Panc1 (cell line): ENCODE data around the gene UBE2L6. TPM values are rescaled to one million over a fixed set of nuclear protein-coding genes. Genes with fewer than 3 reads are reported as not detected.

Experiments
- ATAC-seq: fragments of 200-7000 bp; cut with Tn5 transposase; 2 replicates; pipeline ENCODE4 v1.9.1; 2020; ENCODE audit warnings: mild to moderate bottlenecking, moderate library complexity
- BruUV-seq: library from RNA; stranded (reverse); fragments of 400-500 nt; replicated peaks from 2 replicates; lab custom pipeline; 2021; lab: Mats Ljungman, UMichigan
- CTCF ChIA-PET: fragments of 300-600 bp; sonication (Branson Sonifier 250); formaldehyde crosslinking; loops from one replicate; lab custom pipeline; 2022; ENCODE audit warnings: antibody characterized with exemption; lab: Charles Lee
- POLR2A ChIA-PET: fragments of 300-600 bp; sonication (Branson Sonifier 250); formaldehyde crosslinking; loops from one replicate; lab custom pipeline; 2022; ENCODE audit warnings: antibody characterized with exemption; lab: Charles Lee
- DNase-seq: peaks from one replicate; pipeline ENCODE4 v3.0.0-alpha.2; 2010; ENCODE audit warnings: low read depth, low spot score
- H3K27ac ChIP-seq: 2 replicates; pipeline ENCODE4 v1.5.1; 2011; ENCODE audit warnings: mild to moderate bottlenecking, low read length, inconsistent platforms
- H3K27me3 ChIP-seq: fragments of 200-500 bp; sonication (Bioruptor generic); 2 replicates; pipeline ENCODE4 v1.6.0; 2014; ENCODE audit warnings: low read length, inconsistent platforms; ENCODE audit not compliant: control insufficient read depth, insufficient read depth
- H3K36me3 ChIP-seq: fragments of 200-500 bp; sonication (Bioruptor generic); 2 replicates; pipeline ENCODE4 v1.5.1; 2014; ENCODE audit warnings: inconsistent platforms, mild to moderate bottlenecking, low read length, moderate library complexity; ENCODE audit not compliant: control insufficient read depth, insufficient read depth
- H3K4me1 ChIP-seq: 2 replicates; pipeline ENCODE4 v1.5.1; 2011; ENCODE audit warnings: inconsistent platforms, mild to moderate bottlenecking, low read length, moderate library complexity; ENCODE audit not compliant: control insufficient read depth, insufficient read depth
- H3K4me3 ChIP-seq, 2 experiments: 2 replicates each; pipeline ENCODE4 v1.5.1; 2011 to 2012; ENCODE audit warnings: low read depth in 2 of 2, low read length in 2 of 2, mild to moderate bottlenecking in 2 of 2, inconsistent platforms in 1 of 2, moderate library complexity in 1 of 2
- H3K9me3 ChIP-seq: fragments of 200-500 bp; sonication (Bioruptor generic); 2 replicates; pipeline ENCODE4 v1.5.1; 2014; ENCODE audit warnings: low read depth, mild to moderate bottlenecking, inconsistent platforms, low read length, moderate library complexity; ENCODE audit not compliant: control insufficient read depth, insufficient read depth
- POLR2AphosphoS5 ChIP-seq: IDR thresholded peaks from 2 replicates; pipeline ENCODE4 v1.6.1; 2012; ENCODE audit warnings: mild to moderate bottlenecking, low read depth, low read length, moderate library complexity
- SIN3A ChIP-seq: IDR thresholded peaks from 2 replicates; pipeline ENCODE4 v1.6.1; 2012; ENCODE audit warnings: low read depth, mild to moderate bottlenecking, low read length, moderate library complexity, borderline replicate concordance; ENCODE audit not compliant: insufficient read depth
- TCF7L2 ChIP-seq: IDR thresholded peaks from 2 replicates; pipeline ENCODE4 v1.6.1; 2011; ENCODE audit warnings: mild to moderate bottlenecking, low read depth, low read length, inconsistent platforms
- in situ Hi-C: cut with HindIII; loops from 2 replicates; pipeline ENCODE4 v1.10.0; 2016; ENCODE audit warnings: low sequenced_read_pairs, low pct_unique_long_range_greater_than_20kb
- intact Hi-C: fragments of 100-400 bp; cut with micrococcal nuclease; formaldehyde crosslinking; loops from one replicate; pipeline ENCODE4 v1.10.0; 2022; ENCODE audit not compliant: unreplicated experiment
- total RNA-seq: library from RNA; stranded (reverse); gene quantifications from one replicate; pipeline ENCODE4 v1.2.1, GENCODE V29; 2021; ENCODE audit not compliant: unreplicated experiment
- TF ChIP-seq, protein P1 (sequence below): fragments of 450-650 bp; IDR thresholded peaks from 2 replicates; pipeline ENCODE4 v1.5.1; 2017; ENCODE audit warnings: mild to moderate bottlenecking
- TF ChIP-seq, protein P2 (sequence below), 2 experiments: IDR thresholded peaks; 2 replicates each; pipeline ENCODE4 v1.6.1; 2011 to 2012; ENCODE audit warnings: low read depth in 2 of 2, control low read depth in 1 of 2, low read length in 1 of 2, mild to moderate bottlenecking in 1 of 2, moderate library complexity in 1 of 2; ENCODE audit not compliant: insufficient read depth in 1 of 2

The UBE2L6 gene
- total RNA-seq, 1 experiment from 2014 or later, result 19.1 TPM

- Histone ChIP-seq H3K36me3 (no peaks in the 10 kb centered on the region), H3K27ac (no peak overlapping the region), H3K27me3 (no peaks in the 10 kb centered on the region), H3K4me3 (no peak overlapping the region), H3K4me1 (no peaks in the 10 kb centered on the region), H3K9me3 (no peaks in the 10 kb centered on the region)
- DNase-seq (no peak), ATAC-seq (no peak)
- POLR2A ChIA-PET, result no interaction called here
- TF ChIP-seq POLR2AphosphoS5 (no peak), SIN3A (no peak), TCF7L2 (no peak)
- TF ChIP-seq, protein P1, sequence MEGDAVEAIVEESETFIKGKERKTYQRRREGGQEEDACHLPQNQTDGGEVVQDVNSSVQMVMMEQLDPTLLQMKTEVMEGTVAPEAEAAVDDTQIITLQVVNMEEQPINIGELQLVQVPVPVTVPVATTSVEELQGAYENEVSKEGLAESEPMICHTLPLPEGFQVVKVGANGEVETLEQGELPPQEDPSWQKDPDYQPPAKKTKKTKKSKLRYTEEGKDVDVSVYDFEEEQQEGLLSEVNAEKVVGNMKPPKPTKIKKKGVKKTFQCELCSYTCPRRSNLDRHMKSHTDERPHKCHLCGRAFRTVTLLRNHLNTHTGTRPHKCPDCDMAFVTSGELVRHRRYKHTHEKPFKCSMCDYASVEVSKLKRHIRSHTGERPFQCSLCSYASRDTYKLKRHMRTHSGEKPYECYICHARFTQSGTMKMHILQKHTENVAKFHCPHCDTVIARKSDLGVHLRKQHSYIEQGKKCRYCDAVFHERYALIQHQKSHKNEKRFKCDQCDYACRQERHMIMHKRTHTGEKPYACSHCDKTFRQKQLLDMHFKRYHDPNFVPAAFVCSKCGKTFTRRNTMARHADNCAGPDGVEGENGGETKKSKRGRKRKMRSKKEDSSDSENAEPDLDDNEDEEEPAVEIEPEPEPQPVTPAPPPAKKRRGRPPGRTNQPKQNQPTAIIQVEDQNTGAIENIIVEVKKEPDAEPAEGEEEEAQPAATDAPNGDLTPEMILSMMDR, result no peak
- TF ChIP-seq, protein P2, sequence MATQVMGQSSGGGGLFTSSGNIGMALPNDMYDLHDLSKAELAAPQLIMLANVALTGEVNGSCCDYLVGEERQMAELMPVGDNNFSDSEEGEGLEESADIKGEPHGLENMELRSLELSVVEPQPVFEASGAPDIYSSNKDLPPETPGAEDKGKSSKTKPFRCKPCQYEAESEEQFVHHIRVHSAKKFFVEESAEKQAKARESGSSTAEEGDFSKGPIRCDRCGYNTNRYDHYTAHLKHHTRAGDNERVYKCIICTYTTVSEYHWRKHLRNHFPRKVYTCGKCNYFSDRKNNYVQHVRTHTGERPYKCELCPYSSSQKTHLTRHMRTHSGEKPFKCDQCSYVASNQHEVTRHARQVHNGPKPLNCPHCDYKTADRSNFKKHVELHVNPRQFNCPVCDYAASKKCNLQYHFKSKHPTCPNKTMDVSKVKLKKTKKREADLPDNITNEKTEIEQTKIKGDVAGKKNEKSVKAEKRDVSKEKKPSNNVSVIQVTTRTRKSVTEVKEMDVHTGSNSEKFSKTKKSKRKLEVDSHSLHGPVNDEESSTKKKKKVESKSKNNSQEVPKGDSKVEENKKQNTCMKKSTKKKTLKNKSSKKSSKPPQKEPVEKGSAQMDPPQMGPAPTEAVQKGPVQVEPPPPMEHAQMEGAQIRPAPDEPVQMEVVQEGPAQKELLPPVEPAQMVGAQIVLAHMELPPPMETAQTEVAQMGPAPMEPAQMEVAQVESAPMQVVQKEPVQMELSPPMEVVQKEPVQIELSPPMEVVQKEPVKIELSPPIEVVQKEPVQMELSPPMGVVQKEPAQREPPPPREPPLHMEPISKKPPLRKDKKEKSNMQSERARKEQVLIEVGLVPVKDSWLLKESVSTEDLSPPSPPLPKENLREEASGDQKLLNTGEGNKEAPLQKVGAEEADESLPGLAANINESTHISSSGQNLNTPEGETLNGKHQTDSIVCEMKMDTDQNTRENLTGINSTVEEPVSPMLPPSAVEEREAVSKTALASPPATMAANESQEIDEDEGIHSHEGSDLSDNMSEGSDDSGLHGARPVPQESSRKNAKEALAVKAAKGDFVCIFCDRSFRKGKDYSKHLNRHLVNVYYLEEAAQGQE (IDR thresholded peaks at IDR 0.05; ENCODE audit: insufficient read depth in 1 of 2, low read depth in 2 of 2, low read length in 1 of 2), result no peak
- in situ Hi-C loops (no loop called here), intact Hi-C loops (no loop called here)
- CTCF ChIA-PET, result no interaction called here
- no TSS peak for BruUV-seq
Observed at GRCh38 chr11:57555393-57555792, 12.1 kb downstream of the UBE2L6 start.

GRCh38 chr11:57552479-57552878 is 15.0 kb downstream of the UBE2L6 start:
- in situ Hi-C loops, result no loop called here
- Histone ChIP-seq H3K4me3 (no peak overlapping the region), H3K9me3 (no peaks in the 10 kb centered on the region), H3K27ac (no peak overlapping the region), H3K36me3 (no peaks in the 10 kb centered on the region), H3K27me3 (no peaks in the 10 kb centered on the region), H3K4me1 (no peaks in the 10 kb centered on the region)
- BruUV-seq, result no TSS peak
- intact Hi-C loops, result no loop called here
- POLR2A ChIA-PET, result interaction anchor here (0.6 kb wide), 1 partner anchor 87 kb away, joined by 3 read pairs; no protein-coding TSS in a partner anchor
- ATAC-seq, result no peak
- TF ChIP-seq, protein P2 (IDR thresholded peaks at IDR 0.05; ENCODE audit: insufficient read depth in 1 of 2, low read depth in 2 of 2, low read length in 1 of 2), result no peak
- TF ChIP-seq, protein P1, result no peak
- TF ChIP-seq SIN3A (no peak), POLR2AphosphoS5 (no peak), TCF7L2 (no peak)
- no peak for DNase-seq
- CTCF ChIA-PET, result no interaction called here
